ENCODE data around the gene ESYT2.

- no peak for TF ChIP-seq CTCF (IDR thresholded peaks at IDR 0.05 in 2 of 3, conservative IDR thresholded peaks at IDR 0.05 in 1 of 3; ENCODE audit: borderline replicate concordance in 1 of 3, insufficient read depth in 1 of 3, low read depth in 2 of 3, low read length in 2 of 3)
- TF ChIP-seq POLR2A (IDR thresholded peaks at IDR 0.05; ENCODE audit: borderline replicate concordance, extremely low read depth, insufficient read depth, insufficient read length): no peak
- no peak for TF ChIP-seq YY1 (IDR thresholded peaks at IDR 0.05; ENCODE audit: extremely low read depth, insufficient replicate concordance, low read depth, low read length)
- TF ChIP-seq TCF7L2 (IDR thresholded peaks at IDR 0.05; ENCODE audit: borderline replicate concordance, extremely low read depth, insufficient read depth, insufficient read length): no peak
- TF ChIP-seq ZFX (IDR thresholded peaks at IDR 0.05): peak; percentile 64; the same call in 1 of the 2 replicates
- TF ChIP-seq, protein P1, sequence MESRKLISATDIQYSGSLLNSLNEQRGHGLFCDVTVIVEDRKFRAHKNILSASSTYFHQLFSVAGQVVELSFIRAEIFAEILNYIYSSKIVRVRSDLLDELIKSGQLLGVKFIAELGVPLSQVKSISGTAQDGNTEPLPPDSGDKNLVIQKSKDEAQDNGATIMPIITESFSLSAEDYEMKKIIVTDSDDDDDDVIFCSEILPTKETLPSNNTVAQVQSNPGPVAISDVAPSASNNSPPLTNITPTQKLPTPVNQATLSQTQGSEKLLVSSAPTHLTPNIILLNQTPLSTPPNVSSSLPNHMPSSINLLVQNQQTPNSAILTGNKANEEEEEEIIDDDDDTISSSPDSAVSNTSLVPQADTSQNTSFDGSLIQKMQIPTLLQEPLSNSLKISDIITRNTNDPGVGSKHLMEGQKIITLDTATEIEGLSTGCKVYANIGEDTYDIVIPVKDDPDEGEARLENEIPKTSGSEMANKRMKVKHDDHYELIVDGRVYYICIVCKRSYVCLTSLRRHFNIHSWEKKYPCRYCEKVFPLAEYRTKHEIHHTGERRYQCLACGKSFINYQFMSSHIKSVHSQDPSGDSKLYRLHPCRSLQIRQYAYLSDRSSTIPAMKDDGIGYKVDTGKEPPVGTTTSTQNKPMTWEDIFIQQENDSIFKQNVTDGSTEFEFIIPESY (IDR thresholded peaks at IDR 0.05; ENCODE audit: extremely low read depth, insufficient replicate concordance, low read length): no peak
Measured at GRCh38 chr7:158829021-158829341, 328 bp downstream of the ESYT2 start.

Data from HCT116 (cell line).